Measurements from ENCODE around the gene OR3A2.
"Not testable (repeated sequence)": the region's sequence is repeated elsewhere in the genome, so short reads cannot be mapped to it uniquely, and the experiment has no call there.

Gene OR3A2

GRCh38 chr17:3401786-3402185, 15.7 kb upstream of the OR3A2 start:
- DNase-seq (ENCODE audit: low spot score), result no peak
- in situ Hi-C loops (cut with MboI; ENCODE audit: low sequenced_read_pairs, unreplicated experiment), result no loop called here
- no peak for TF ChIP-seq CTCF (IDR thresholded peaks at IDR 0.05; ENCODE audit: borderline replicate concordance, control extremely low read depth, extremely low read depth, insufficient read depth, missing control alignments)

- no peak for DNase-seq (ENCODE audit: low spot score)
- TF ChIP-seq CTCF (IDR thresholded peaks at IDR 0.05; ENCODE audit: borderline replicate concordance, control extremely low read depth, extremely low read depth, insufficient read depth, missing control alignments), result no peak
- in situ Hi-C loops (cut with MboI; ENCODE audit: low sequenced_read_pairs, unreplicated experiment), result no loop called here
Measured at GRCh38 chr17:3400055-3400454, 13.9 kb upstream of the OR3A2 start.

GRCh38 chr17:3398310-3398709, 12.2 kb upstream of the OR3A2 start, which contains the start of gene OR1E1:
Gene OR1E1, minus strand, starts transcription at chr17:3398410. Its CDS starts 0 bp downstream, at chr17:3398410.
- in situ Hi-C loops (cut with MboI; ENCODE audit: low sequenced_read_pairs, unreplicated experiment), result no loop called here
- no peak for DNase-seq (ENCODE audit: low spot score)
- TF ChIP-seq CTCF (IDR thresholded peaks at IDR 0.05; ENCODE audit: borderline replicate concordance, control extremely low read depth, extremely low read depth, insufficient read depth, missing control alignments), result no peak

- in situ Hi-C loops (cut with MboI; ENCODE audit: low sequenced_read_pairs, unreplicated experiment); DNase-seq (ENCODE audit: low spot score): not testable (repeated sequence)
Measured at GRCh38 chr17:3397801-3398200, 11.7 kb upstream of the OR3A2 start.

GRCh38 chr17:3389791-3390190, 3.7 kb upstream of the OR3A2 start:
- in situ Hi-C loops (cut with MboI; ENCODE audit: low sequenced_read_pairs, unreplicated experiment), result no loop called here
- no peak for DNase-seq (ENCODE audit: low spot score)
- no peak for TF ChIP-seq CTCF (IDR thresholded peaks at IDR 0.05; ENCODE audit: borderline replicate concordance, control extremely low read depth, extremely low read depth, insufficient read depth, missing control alignments)

- in situ Hi-C loops (cut with MboI; ENCODE audit: low sequenced_read_pairs, unreplicated experiment), result no loop called here
- no peak for DNase-seq (ENCODE audit: low spot score)
- no peak for TF ChIP-seq CTCF (IDR thresholded peaks at IDR 0.05; ENCODE audit: borderline replicate concordance, control extremely low read depth, extremely low read depth, insufficient read depth, missing control alignments)
Measured at GRCh38 chr17:3381957-3382356, 4.2 kb downstream of the OR3A2 start.

- in situ Hi-C loops (cut with MboI; ENCODE audit: low sequenced_read_pairs, unreplicated experiment), result no loop called here
- DNase-seq (ENCODE audit: low spot score), result no peak
- TF ChIP-seq CTCF (IDR thresholded peaks at IDR 0.05; ENCODE audit: borderline replicate concordance, control extremely low read depth, extremely low read depth, insufficient read depth, missing control alignments), result no peak
Measured at GRCh38 chr17:3378321-3378720, 7.8 kb downstream of the OR3A2 start.

GRCh38 chr17:3371167-3371566, 14.9 kb downstream of the OR3A2 start:
- DNase-seq (ENCODE audit: low spot score); in situ Hi-C loops (cut with MboI; ENCODE audit: low sequenced_read_pairs, unreplicated experiment): not testable (repeated sequence)

GRCh38 chr17:3342782-3343181, 43.3 kb downstream of the OR3A2 start:
- DNase-seq (ENCODE audit: low spot score); in situ Hi-C loops (cut with MboI; ENCODE audit: low sequenced_read_pairs, unreplicated experiment): not testable (repeated sequence)
